Loucy (cell line): ENCODE results near the gene CABLES1.
A peak's percentile ranks its signal among the peaks of the same experiment; 100 is the strongest.
"Not testable (repeated sequence)": the region's sequence is repeated elsewhere in the genome, so short reads cannot be mapped to it uniquely, and the experiment has no call there.

Experiments
- H2AFZ ChIP-seq: fragments of 200-600 bp; sonication (generic); 2 replicates; pipeline ENCODE4 v1.6.0; 2016; ENCODE audit warnings: antibody characterized with exemption, mild to moderate bottlenecking, low read length, moderate library complexity
- H3F3A ChIP-seq: fragments of 200-600 bp; 2 replicates; pipeline ENCODE4 v1.6.0; 2016; ENCODE audit warnings: antibody characterized with exemption, low read depth, mild to moderate bottlenecking
- H3K27me3 ChIP-seq: fragments of 200-600 bp; sonication (generic); 2 replicates; pipeline ENCODE4 v1.6.1; 2014; ENCODE audit warnings: low read length, mild to moderate bottlenecking; ENCODE audit not compliant: insufficient read depth, poor library complexity, severe bottlenecking
- H3K36me3 ChIP-seq: fragments of 200-600 bp; sonication (generic); 2 replicates; pipeline ENCODE4 v1.6.1; 2016; ENCODE audit warnings: low read length; ENCODE audit not compliant: insufficient read depth
- H3K4me1 ChIP-seq: fragments of 200-600 bp; sonication (generic); 2 replicates; pipeline ENCODE4 v1.5.1; 2014; ENCODE audit warnings: low read length, mild to moderate bottlenecking; ENCODE audit not compliant: insufficient read depth, poor library complexity, severe bottlenecking
- H3K4me2 ChIP-seq: fragments of 200-600 bp; sonication (generic); 2 replicates; pipeline ENCODE4 v1.6.0; 2014; ENCODE audit warnings: antibody characterized with exemption, low read length, low read depth, mild to moderate bottlenecking; ENCODE audit not compliant: poor library complexity, severe bottlenecking
- H3K4me3 ChIP-seq: fragments of 200-600 bp; sonication (generic); 2 replicates; pipeline ENCODE4 v1.5.1; 2014; ENCODE audit warnings: low read length, mild to moderate bottlenecking, mixed read lengths; ENCODE audit not compliant: poor library complexity, severe bottlenecking
- H3K79me2 ChIP-seq: fragments of 200-600 bp; sonication (generic); 2 replicates; pipeline ENCODE4 v1.6.1; 2014; ENCODE audit warnings: low read length; ENCODE audit not compliant: insufficient read depth
- H3K9ac ChIP-seq: fragments of 200-600 bp; sonication (generic); 2 replicates; pipeline ENCODE4 v1.6.0; 2014; ENCODE audit warnings: mild to moderate bottlenecking, low read depth, low read length, moderate library complexity; ENCODE audit not compliant: poor library complexity, severe bottlenecking
- H3K9me2 ChIP-seq: fragments of 200-600 bp; sonication (generic); replicated peaks from 2 replicates; pipeline ENCODE4 v1.6.1; 2016; ENCODE audit warnings: low read depth, low read length, mixed read lengths
- H3K9me3 ChIP-seq: fragments of 200-600 bp; sonication (generic); 2 replicates; pipeline ENCODE4 v1.6.1; 2014; ENCODE audit warnings: mild to moderate bottlenecking, antibody characterized with exemption, low read length, low read depth; ENCODE audit not compliant: insufficient read depth
- H4K20me1 ChIP-seq: fragments of 200-600 bp; sonication (generic); 2 replicates; pipeline ENCODE4 v1.6.0; 2014; ENCODE audit warnings: antibody characterized with exemption, low read length, mild to moderate bottlenecking; ENCODE audit not compliant: insufficient read depth, poor library complexity, severe bottlenecking
- CTCF ChIP-seq: fragments of 200-600 bp; sonication (generic); conservative IDR thresholded peaks from 2 replicates; pipeline ENCODE4 v1.5.1; 2014; ENCODE audit warnings: mild to moderate bottlenecking, antibody characterized with exemption, low read length
- EZH2phosphoT487 ChIP-seq: fragments of 200-600 bp; IDR thresholded peaks from 2 replicates; pipeline ENCODE4 v1.6.1; 2018; ENCODE audit warnings: antibody characterized with exemption, mild to moderate bottlenecking, moderate library complexity, borderline replicate concordance

CABLES1 gene

DNA sequence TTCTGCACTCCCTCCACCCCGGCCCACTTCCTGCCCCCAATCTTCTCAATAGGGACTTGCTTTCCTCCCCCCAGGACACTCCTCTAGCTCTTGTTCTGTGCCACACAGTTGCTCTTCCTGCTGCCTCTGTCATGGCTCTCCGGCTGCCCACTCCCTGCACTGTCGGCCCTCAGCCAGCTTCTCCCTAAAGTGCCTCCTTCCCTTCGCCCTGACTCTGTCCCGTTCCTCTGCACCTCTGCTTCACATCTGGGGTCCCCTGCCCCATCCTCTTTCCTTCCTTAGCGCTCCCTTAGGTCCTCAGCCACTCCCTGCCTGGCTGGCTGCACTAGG is 132.1 kb downstream of the CABLES1 start:
- H3K36me3 ChIP-seq = no peaks in the 10 kb centered on the region

GRCh38 chr18:23268641-23269040 is 133.4 kb downstream of the CABLES1 start:
- Histone ChIP-seq H3K4me3 (no peak overlapping the region), H2AFZ (no peak overlapping the region), H3K4me2 (no peak overlapping the region), H3K9me2 (no peaks in the 10 kb centered on the region), H3K36me3 (no peaks in the 10 kb centered on the region), H3K27me3 (no peaks in the 10 kb centered on the region), H3F3A (no peaks in the 10 kb centered on the region), H3K9ac (no peak overlapping the region), H3K79me2 (no peaks in the 10 kb centered on the region), H3K9me3 (peaks cover 12% of the 10 kb centered on the region; the same call in 1 of the 2 replicates), H4K20me1 (no peaks in the 10 kb centered on the region), H3K4me1 (peaks cover 24% of the 10 kb centered on the region)
- TF ChIP-seq CTCF = no peak
- TF ChIP-seq EZH2phosphoT487 = no peak

More for the DNA sequence above, 132.1 kb downstream of the CABLES1 start:
- Histone ChIP-seq H3K4me2 (no peak overlapping the region), H3K4me3 (no peak overlapping the region), H3K4me1 (peaks cover 28% of the 10 kb centered on the region), H3K9me2 (no peaks in the 10 kb centered on the region), H2AFZ (no peak overlapping the region), H3F3A (no peaks in the 10 kb centered on the region), H4K20me1 (no peaks in the 10 kb centered on the region), H3K9me3 (peaks cover 12% of the 10 kb centered on the region; the same call in 1 of the 2 replicates), H3K27me3 (no peaks in the 10 kb centered on the region), H3K79me2 (no peaks in the 10 kb centered on the region), H3K9ac (peak overlapping the region; percentile 11)
- TF ChIP-seq CTCF = no peak
- no peak for TF ChIP-seq EZH2phosphoT487

- H3K27me3 ChIP-seq, H4K20me1 ChIP-seq, H2AFZ ChIP-seq, H3F3A ChIP-seq, H3K9ac ChIP-seq, H3K36me3 ChIP-seq, H3K4me2 ChIP-seq, H3K9me2 ChIP-seq, H3K79me2 ChIP-seq, H3K4me3 ChIP-seq: not testable (repeated sequence)
- H3K4me1 ChIP-seq = peaks cover 24% of the 10 kb centered on the region
- H3K9me3 ChIP-seq = peaks cover 12% of the 10 kb centered on the region; the same call in 1 of the 2 replicates
Observed at GRCh38 chr18:23269068-23269467, 133.8 kb downstream of the CABLES1 start.

GRCh38 chr18:23269928-23270327 is 134.6 kb downstream of the CABLES1 start:
- Histone ChIP-seq H4K20me1 (no peaks in the 10 kb centered on the region), H3K36me3 (no peaks in the 10 kb centered on the region), H3F3A (no peaks in the 10 kb centered on the region), H3K4me1 (peaks cover 24% of the 10 kb centered on the region), H3K9me3 (peaks cover 12% of the 10 kb centered on the region; the same call in 1 of the 2 replicates), H3K4me2 (no peak overlapping the region), H3K27me3 (no peaks in the 10 kb centered on the region), H3K9me2 (no peaks in the 10 kb centered on the region), H3K4me3 (no peak overlapping the region), H2AFZ (no peak overlapping the region), H3K79me2 (no peaks in the 10 kb centered on the region), H3K9ac (no peak overlapping the region)
- TF ChIP-seq EZH2phosphoT487 (no peak), CTCF (no peak)
